ENCODE data around the gene MADCAM1.

MADCAM1 gene

DNA sequence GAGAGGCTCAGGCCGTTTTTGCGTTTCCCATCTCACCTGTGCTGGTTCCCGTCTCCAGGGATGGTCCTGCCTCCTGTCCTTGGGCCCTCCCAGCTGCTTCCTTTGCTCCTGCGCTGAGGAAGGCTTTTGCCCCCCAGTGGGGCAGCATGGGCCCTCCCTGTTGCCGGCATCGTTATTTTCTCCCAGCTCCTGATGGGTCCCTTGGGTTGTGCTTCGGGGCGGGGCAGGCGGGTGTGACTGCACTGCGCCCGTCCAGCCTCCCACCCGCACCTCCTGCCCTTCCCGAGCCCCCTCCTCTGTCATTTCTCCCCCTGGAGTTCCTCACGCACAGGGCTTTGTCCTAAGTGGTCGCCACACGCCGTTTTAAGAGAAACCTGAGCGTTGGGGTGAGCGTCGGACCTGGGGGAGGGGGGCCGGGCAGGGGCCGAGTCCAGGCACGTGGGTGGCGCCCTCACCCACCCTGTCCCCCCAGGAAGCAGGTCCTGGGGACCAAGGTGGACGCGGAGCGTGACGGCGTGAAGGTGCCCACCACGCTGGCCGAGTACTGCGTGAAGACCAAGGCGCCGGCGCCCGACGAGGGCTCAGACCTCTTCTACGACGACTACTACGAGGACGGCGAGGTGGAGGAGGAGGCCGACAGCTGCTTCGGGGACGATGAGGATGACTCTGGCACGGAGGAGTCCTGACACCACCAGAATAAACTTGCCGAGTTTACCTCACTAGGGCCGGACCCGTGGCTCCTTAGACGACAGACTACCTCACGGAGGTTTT lies 44.8 kb downstream of the MADCAM1 start:
- H4K20me1 ChIP-seq (ENCODE audit: insufficient read depth, low read length), result no peaks in the 10 kb centered on the region
- no peaks in the 10 kb centered on the region for H3F3A ChIP-seq (ENCODE audit: insufficient read depth, low read length)
- H3K4me3 ChIP-seq (ENCODE audit: low read length), result no peak overlapping the region
- no peaks in the 10 kb centered on the region for H3K36me3 ChIP-seq (replicated peaks; ENCODE audit: insufficient read depth, low read length)
- no peaks in the 10 kb centered on the region; the same call in 1 of the 2 replicates for H3K27me3 ChIP-seq (replicated peaks; ENCODE audit: insufficient read depth, low read length)
- H3K4me1 ChIP-seq (ENCODE audit: low read length), result no peaks in the 10 kb centered on the region
- H3K27ac ChIP-seq (ENCODE audit: low read length), result no peak overlapping the region
- H2AFZ ChIP-seq (ENCODE audit: low read length), result no peak overlapping the region
- no peak for DNase-seq
- 0 out of 2 replicates have a peak, but pooled peaks cover 3% of the 10 kb centered on the region for H3K79me2 ChIP-seq (ENCODE audit: low read length)
- no peaks in the 10 kb centered on the region for H3K9me2 ChIP-seq (replicated peaks; ENCODE audit: insufficient read depth, low read length)
- TF ChIP-seq, protein P1, sequence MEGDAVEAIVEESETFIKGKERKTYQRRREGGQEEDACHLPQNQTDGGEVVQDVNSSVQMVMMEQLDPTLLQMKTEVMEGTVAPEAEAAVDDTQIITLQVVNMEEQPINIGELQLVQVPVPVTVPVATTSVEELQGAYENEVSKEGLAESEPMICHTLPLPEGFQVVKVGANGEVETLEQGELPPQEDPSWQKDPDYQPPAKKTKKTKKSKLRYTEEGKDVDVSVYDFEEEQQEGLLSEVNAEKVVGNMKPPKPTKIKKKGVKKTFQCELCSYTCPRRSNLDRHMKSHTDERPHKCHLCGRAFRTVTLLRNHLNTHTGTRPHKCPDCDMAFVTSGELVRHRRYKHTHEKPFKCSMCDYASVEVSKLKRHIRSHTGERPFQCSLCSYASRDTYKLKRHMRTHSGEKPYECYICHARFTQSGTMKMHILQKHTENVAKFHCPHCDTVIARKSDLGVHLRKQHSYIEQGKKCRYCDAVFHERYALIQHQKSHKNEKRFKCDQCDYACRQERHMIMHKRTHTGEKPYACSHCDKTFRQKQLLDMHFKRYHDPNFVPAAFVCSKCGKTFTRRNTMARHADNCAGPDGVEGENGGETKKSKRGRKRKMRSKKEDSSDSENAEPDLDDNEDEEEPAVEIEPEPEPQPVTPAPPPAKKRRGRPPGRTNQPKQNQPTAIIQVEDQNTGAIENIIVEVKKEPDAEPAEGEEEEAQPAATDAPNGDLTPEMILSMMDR (IDR thresholded peaks at IDR 0.05; ENCODE audit: low read length), result no peak
- TF ChIP-seq EZH2 (optimal IDR thresholded peaks at IDR 0.05; ENCODE audit: low read depth, low read length), result no peak
- TF ChIP-seq EZH2phosphoT487 (IDR thresholded peaks at IDR 0.05; ENCODE audit: low read length), result no peak
- H3K9me3 ChIP-seq (replicated peaks; ENCODE audit: insufficient read depth, low read length), result no peaks in the 10 kb centered on the region
- H3K9ac ChIP-seq (ENCODE audit: low read length), result no peak overlapping the region
- no peak overlapping the region for H3K4me2 ChIP-seq (ENCODE audit: low read depth, low read length)

DNA sequence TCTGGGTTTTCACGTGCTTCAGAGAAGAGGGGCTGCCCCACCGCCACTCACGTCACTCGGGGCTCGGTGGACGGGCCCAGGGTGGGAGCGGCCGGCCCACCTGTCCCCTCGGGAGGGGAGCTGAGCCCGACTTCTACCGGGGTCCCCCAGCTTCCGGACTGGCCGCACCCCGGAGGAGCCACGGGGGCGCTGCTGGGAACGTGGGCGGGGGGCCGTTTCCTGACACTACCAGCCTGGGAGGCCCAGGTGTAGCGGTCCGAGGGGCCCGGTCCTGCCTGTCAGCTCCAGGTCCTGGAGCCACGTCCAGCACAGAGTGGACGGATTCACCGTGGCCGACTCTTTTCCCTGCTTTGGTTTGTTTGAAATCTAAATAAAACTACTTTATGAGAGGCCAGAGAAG lies 45.4 kb downstream of the MADCAM1 start:
- Histone ChIP-seq H3K27ac (ENCODE audit: low read length) (no peak overlapping the region), H3K27me3 (replicated peaks; ENCODE audit: insufficient read depth, low read length) (peaks cover under 1% of the 10 kb centered on the region; the same call in 1 of the 2 replicates), H2AFZ (ENCODE audit: low read length) (no peak overlapping the region), H3K4me3 (ENCODE audit: low read length) (no peak overlapping the region), H3K4me2 (ENCODE audit: low read depth, low read length) (no peak overlapping the region), H3K9me3 (replicated peaks; ENCODE audit: insufficient read depth, low read length) (no peaks in the 10 kb centered on the region), H3K9me2 (replicated peaks; ENCODE audit: insufficient read depth, low read length) (no peaks in the 10 kb centered on the region), H3K4me1 (ENCODE audit: low read length) (no peaks in the 10 kb centered on the region), H4K20me1 (ENCODE audit: insufficient read depth, low read length) (no peaks in the 10 kb centered on the region), H3K79me2 (ENCODE audit: low read length) (0 out of 2 replicates have a peak, but pooled peaks cover 3% of the 10 kb centered on the region), H3F3A (ENCODE audit: insufficient read depth, low read length) (no peaks in the 10 kb centered on the region), H3K9ac (ENCODE audit: low read length) (no peak overlapping the region), H3K36me3 (replicated peaks; ENCODE audit: insufficient read depth, low read length) (no peaks in the 10 kb centered on the region)
- no peak for DNase-seq
- TF ChIP-seq EZH2phosphoT487 (IDR thresholded peaks at IDR 0.05; ENCODE audit: low read length) (no peak), EZH2 (optimal IDR thresholded peaks at IDR 0.05; ENCODE audit: low read depth, low read length) (no peak)
- TF ChIP-seq, protein P1 (IDR thresholded peaks at IDR 0.05; ENCODE audit: low read length), result no peak

DNA sequence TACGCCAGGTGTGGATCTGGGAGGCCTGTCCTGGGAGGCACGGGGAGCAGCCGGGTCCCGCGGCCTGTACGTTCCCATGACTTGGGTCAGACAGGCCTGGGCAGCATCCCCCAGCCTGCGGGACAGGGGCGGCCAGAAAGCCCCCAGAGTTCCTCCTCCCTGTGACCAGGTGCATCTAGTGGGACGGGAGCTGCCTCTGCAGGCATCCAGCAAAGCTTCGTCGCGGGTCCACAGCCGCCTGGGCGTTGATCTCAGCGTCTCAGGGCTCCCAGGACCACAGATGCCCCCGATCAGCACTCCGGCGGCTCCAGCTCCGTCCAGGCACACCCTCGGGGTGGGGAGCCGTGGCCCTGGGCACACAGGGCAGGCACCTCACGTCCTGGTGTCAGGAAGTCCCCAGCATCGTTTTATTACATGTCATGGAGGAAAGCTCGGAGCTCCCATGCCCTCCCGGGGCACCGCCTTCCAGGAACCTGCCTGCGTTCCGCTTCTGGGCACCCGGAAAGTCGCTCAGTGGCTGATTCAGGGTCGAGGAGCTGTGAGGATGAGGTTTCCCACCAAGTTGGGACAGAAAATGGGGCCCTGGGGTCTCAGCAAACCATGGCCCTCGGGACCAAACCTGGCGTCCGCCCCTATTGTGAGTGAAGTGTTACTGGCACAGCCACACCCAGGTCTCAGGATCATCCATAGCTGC lies 46.0 kb downstream of the MADCAM1 start:
- H3K27ac ChIP-seq (ENCODE audit: low read length), result no peak overlapping the region
- H3K79me2 ChIP-seq (ENCODE audit: low read length), result 0 out of 2 replicates have a peak, but pooled peaks cover 3% of the 10 kb centered on the region
- H2AFZ ChIP-seq (ENCODE audit: low read length), result no peak overlapping the region
- H3K4me3 ChIP-seq (ENCODE audit: low read length), result no peak overlapping the region
- H3F3A ChIP-seq (ENCODE audit: insufficient read depth, low read length), result no peaks in the 10 kb centered on the region
- no peaks in the 10 kb centered on the region for H3K9me3 ChIP-seq (replicated peaks; ENCODE audit: insufficient read depth, low read length)
- DNase-seq, result no peak
- H3K4me1 ChIP-seq (ENCODE audit: low read length), result no peaks in the 10 kb centered on the region
- no peaks in the 10 kb centered on the region for H3K36me3 ChIP-seq (replicated peaks; ENCODE audit: insufficient read depth, low read length)
- no peaks in the 10 kb centered on the region for H4K20me1 ChIP-seq (ENCODE audit: insufficient read depth, low read length)
- H3K9ac ChIP-seq (ENCODE audit: low read length), result no peak overlapping the region
- H3K27me3 ChIP-seq (replicated peaks; ENCODE audit: insufficient read depth, low read length), result peaks cover 7% of the 10 kb centered on the region
- H3K4me2 ChIP-seq (ENCODE audit: low read depth, low read length), result no peak overlapping the region
- no peak for TF ChIP-seq EZH2phosphoT487 (IDR thresholded peaks at IDR 0.05; ENCODE audit: low read length)
- TF ChIP-seq, protein P1 (IDR thresholded peaks at IDR 0.05; ENCODE audit: low read length), result no peak
- no peak for TF ChIP-seq EZH2 (optimal IDR thresholded peaks at IDR 0.05; ENCODE audit: low read depth, low read length)
- no peaks in the 10 kb centered on the region for H3K9me2 ChIP-seq (replicated peaks; ENCODE audit: insufficient read depth, low read length)
